WTC11 (cell line): ENCODE results near the gene LRFN2. TPM values are rescaled to one million over a fixed set of nuclear protein-coding genes. Genes with fewer than 3 reads are reported as not detected.

ENCODE experiments used
- ATAC-seq: fragments of 200-7000 bp; cut with Tn5 transposase; 2 replicates; pipeline ENCODE4 v1.10.0; 2021; ENCODE audit warnings: mild to moderate bottlenecking, moderate library complexity
- CTCF ChIA-PET: fragments of 300-600 bp; sonication (Branson Sonifier 250); formaldehyde crosslinking; loops from one replicate; lab custom pipeline; 2021; ENCODE audit warnings: antibody characterized with exemption; lab: Charles Lee
- POLR2A ChIA-PET: fragments of 350-600 bp; sonication (Branson Sonifier 250); formaldehyde crosslinking; loops from one replicate; lab custom pipeline; 2021; ENCODE audit warnings: antibody characterized with exemption; lab: Charles Lee
- DNase-seq: peaks from one replicate; pipeline ENCODE4 v3.0.0; 2021; ENCODE audit warnings: low spot score
- H3K27ac Mint-ChIP-seq: 2 replicates; pipeline ENCODE4 v1.8.0; 2021; ENCODE audit warnings: mixed read lengths
- H3K27me3 Mint-ChIP-seq: 2 replicates; pipeline ENCODE4 v1.8.0; 2021; ENCODE audit warnings: low read depth, mild to moderate bottlenecking, moderate library complexity, mixed read lengths
- H3K36me3 Mint-ChIP-seq: 2 replicates; pipeline ENCODE4 v1.8.0; 2021; ENCODE audit warnings: mixed read lengths
- H3K4me1 Mint-ChIP-seq: 2 replicates; pipeline ENCODE4 v1.8.0; 2022; ENCODE audit warnings: mixed read lengths
- H3K4me3 Mint-ChIP-seq: 2 replicates; pipeline ENCODE4 v1.8.0; 2021; ENCODE audit warnings: mild to moderate bottlenecking, moderate library complexity, mixed read lengths
- H3K9me3 Mint-ChIP-seq: 2 replicates; pipeline ENCODE4 v1.8.0; 2021; ENCODE audit warnings: mixed read lengths
- KAT7 ChIP-seq: sonication (generic); formaldehyde crosslinking; IDR thresholded peaks from 2 replicates; pipeline ENCODE4 v1.8.1; 2023; ENCODE audit warnings: missing genetic modification reagents, mild to moderate bottlenecking, borderline replicate concordance
- NFYB ChIP-seq: sonication (generic); formaldehyde crosslinking; conservative IDR thresholded peaks from 2 replicates; pipeline ENCODE4 v1.8.0; 2022; ENCODE audit warnings: low read depth, missing genetic modification reagents
- RELA ChIP-seq: sonication (generic); formaldehyde crosslinking; IDR thresholded peaks from 2 replicates; pipeline ENCODE4 v1.8.1; 2022; ENCODE audit warnings: missing genetic modification reagents, mild to moderate bottlenecking, borderline replicate concordance
- SOX15 ChIP-seq: fragments of 250-450 bp; sonication (Bioruptor Pico); IDR thresholded peaks from 2 replicates; pipeline ENCODE4 v1.9.0; 2021; ENCODE audit warnings: mild to moderate bottlenecking
- TCF7 ChIP-seq: sonication (generic); formaldehyde crosslinking; IDR thresholded peaks from 2 replicates; pipeline ENCODE4 v1.8.0; 2022; ENCODE audit warnings: mild to moderate bottlenecking, low read depth, missing genetic modification reagents, moderate library complexity
- ZBTB21 ChIP-seq: sonication (generic); formaldehyde crosslinking; IDR thresholded peaks from 2 replicates; pipeline ENCODE4 v1.8.1; 2023; ENCODE audit warnings: mild to moderate bottlenecking, missing genetic modification reagents, borderline replicate concordance
- ZNF138 ChIP-seq: sonication (generic); formaldehyde crosslinking; conservative IDR thresholded peaks from 2 replicates; pipeline ENCODE4 v1.8.1; 2022; ENCODE audit warnings: mild to moderate bottlenecking, moderate library complexity, missing genetic modification reagents
- ZNF671 ChIP-seq: fragments of 250-450 bp; sonication (Bioruptor Pico); IDR thresholded peaks from 2 replicates; pipeline ENCODE4 v1.8.0; 2021; ENCODE audit warnings: mild to moderate bottlenecking
- total RNA-seq: library from RNA; stranded (reverse); gene quantifications from 3 replicates; pipeline ENCODE4 v1.2.3, GENCODE V29; 2021
- TF ChIP-seq, protein P1 (sequence below): sonication (generic); formaldehyde crosslinking; IDR thresholded peaks from 2 replicates; pipeline ENCODE4 v1.8.1; 2023; ENCODE audit warnings: mild to moderate bottlenecking, moderate library complexity, missing genetic modification reagents
- TF ChIP-seq, protein P2 (sequence below): sonication (generic); formaldehyde crosslinking; IDR thresholded peaks from 2 replicates; pipeline ENCODE4 v1.8.1; 2023; ENCODE audit warnings: mild to moderate bottlenecking, missing genetic modification reagents
- TF ChIP-seq, protein P3 (sequence below): fragments of 250-450 bp; sonication (Bioruptor Pico); IDR thresholded peaks from 2 replicates; pipeline ENCODE4 v2.1.2; 2022; ENCODE audit warnings: mild to moderate bottlenecking, moderate library complexity
- TF ChIP-seq, protein P4 (sequence below): fragments of 250-450 bp; sonication (Bioruptor Pico); IDR thresholded peaks from 2 replicates; pipeline ENCODE4 v1.9.0; 2021; ENCODE audit warnings: mild to moderate bottlenecking, borderline replicate concordance
- TF ChIP-seq, protein P5 (sequence below): sonication (generic); formaldehyde crosslinking; conservative IDR thresholded peaks from 2 replicates; pipeline ENCODE4 v1.8.1; 2023; ENCODE audit warnings: mild to moderate bottlenecking, low read depth, missing genetic modification reagents, moderate library complexity
- TF ChIP-seq, protein P6 (sequence below): fragments of 250-450 bp; sonication (Bioruptor Pico); IDR thresholded peaks from 2 replicates; pipeline ENCODE4 v1.9.0; 2021; ENCODE audit warnings: mild to moderate bottlenecking
- TF ChIP-seq, protein P7 (sequence below): sonication (generic); formaldehyde crosslinking; IDR thresholded peaks from 2 replicates; pipeline ENCODE4 v1.8.0; 2022; ENCODE audit warnings: mild to moderate bottlenecking, missing genetic modification reagents
- TF ChIP-seq, protein P8 (sequence below): sonication (generic); formaldehyde crosslinking; IDR thresholded peaks from 2 replicates; pipeline ENCODE4 v1.8.1; 2022; ENCODE audit warnings: missing genetic modification reagents, borderline replicate concordance

The LRFN2 gene
- total RNA-seq, 1 experiment from 2014 or later, result 1.6 TPM

DNA sequence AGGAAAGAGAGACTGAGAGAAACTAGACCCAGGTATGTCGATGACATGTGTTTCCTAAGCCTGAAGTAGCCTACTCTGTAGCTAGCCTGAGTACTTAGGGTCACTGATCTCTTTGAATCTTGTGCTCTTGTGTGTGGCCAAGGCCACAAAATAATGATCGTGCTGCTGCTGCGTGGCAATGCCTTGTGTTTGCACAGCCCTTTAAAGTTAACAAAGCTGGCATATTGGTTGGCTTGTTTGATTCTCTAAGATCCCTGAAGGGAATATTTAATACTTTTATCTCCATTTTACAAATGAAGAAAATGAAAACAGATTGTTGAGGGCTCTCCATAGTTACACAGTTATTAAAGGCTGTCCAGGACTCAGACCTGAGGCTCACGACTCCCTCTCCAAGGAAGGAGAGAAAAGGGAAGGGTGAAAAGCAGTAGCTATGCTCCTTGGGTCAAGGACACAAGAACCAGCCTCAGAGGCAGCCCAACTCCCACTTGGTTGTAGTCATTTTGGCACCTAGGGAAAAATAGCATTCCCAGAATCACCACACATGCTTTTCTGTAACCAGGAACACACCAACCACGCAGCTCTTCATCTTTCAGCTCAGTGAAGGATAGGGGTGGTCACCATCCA, 130.7 kb downstream of the LRFN2 start (continued):
- TF ChIP-seq, protein P1, sequence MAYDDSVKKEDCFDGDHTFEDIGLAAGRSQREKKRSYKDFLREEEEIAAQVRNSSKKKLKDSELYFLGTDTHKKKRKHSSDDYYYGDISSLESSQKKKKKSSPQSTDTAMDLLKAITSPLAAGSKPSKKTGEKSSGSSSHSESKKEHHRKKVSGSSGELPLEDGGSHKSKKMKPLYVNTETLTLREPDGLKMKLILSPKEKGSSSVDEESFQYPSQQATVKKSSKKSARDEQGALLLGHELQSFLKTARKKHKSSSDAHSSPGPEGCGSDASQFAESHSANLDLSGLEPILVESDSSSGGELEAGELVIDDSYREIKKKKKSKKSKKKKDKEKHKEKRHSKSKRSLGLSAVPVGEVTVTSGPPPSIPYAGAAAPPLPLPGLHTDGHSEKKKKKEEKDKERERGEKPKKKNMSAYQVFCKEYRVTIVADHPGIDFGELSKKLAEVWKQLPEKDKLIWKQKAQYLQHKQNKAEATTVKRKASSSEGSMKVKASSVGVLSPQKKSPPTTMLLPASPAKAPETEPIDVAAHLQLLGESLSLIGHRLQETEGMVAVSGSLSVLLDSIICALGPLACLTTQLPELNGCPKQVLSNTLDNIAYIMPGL (CRISPR knock-in tag), result no peak
- TF ChIP-seq SOX15, result no peak
- TF ChIP-seq, protein P2, sequence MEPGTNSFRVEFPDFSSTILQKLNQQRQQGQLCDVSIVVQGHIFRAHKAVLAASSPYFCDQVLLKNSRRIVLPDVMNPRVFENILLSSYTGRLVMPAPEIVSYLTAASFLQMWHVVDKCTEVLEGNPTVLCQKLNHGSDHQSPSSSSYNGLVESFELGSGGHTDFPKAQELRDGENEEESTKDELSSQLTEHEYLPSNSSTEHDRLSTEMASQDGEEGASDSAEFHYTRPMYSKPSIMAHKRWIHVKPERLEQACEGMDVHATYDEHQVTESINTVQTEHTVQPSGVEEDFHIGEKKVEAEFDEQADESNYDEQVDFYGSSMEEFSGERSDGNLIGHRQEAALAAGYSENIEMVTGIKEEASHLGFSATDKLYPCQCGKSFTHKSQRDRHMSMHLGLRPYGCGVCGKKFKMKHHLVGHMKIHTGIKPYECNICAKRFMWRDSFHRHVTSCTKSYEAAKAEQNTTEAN (CRISPR knock-in tag), result no peak
- TF ChIP-seq, protein P3, sequence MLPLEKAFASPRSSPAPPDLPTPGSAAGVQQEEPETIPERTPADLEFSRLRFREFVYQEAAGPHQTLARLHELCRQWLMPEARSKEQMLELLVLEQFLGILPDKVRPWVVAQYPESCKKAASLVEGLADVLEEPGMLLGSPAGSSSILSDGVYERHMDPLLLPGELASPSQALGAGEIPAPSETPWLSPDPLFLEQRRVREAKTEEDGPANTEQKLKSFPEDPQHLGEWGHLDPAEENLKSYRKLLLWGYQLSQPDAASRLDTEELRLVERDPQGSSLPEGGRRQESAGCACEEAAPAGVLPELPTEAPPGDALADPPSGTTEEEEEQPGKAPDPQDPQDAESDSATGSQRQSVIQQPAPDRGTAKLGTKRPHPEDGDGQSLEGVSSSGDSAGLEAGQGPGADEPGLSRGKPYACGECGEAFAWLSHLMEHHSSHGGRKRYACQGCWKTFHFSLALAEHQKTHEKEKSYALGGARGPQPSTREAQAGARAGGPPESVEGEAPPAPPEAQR, result no peak
- no peak for TF ChIP-seq TCF7 (CRISPR knock-in tag)
- no peak for TF ChIP-seq ZBTB21 (CRISPR knock-in tag)
- TF ChIP-seq, protein P4, sequence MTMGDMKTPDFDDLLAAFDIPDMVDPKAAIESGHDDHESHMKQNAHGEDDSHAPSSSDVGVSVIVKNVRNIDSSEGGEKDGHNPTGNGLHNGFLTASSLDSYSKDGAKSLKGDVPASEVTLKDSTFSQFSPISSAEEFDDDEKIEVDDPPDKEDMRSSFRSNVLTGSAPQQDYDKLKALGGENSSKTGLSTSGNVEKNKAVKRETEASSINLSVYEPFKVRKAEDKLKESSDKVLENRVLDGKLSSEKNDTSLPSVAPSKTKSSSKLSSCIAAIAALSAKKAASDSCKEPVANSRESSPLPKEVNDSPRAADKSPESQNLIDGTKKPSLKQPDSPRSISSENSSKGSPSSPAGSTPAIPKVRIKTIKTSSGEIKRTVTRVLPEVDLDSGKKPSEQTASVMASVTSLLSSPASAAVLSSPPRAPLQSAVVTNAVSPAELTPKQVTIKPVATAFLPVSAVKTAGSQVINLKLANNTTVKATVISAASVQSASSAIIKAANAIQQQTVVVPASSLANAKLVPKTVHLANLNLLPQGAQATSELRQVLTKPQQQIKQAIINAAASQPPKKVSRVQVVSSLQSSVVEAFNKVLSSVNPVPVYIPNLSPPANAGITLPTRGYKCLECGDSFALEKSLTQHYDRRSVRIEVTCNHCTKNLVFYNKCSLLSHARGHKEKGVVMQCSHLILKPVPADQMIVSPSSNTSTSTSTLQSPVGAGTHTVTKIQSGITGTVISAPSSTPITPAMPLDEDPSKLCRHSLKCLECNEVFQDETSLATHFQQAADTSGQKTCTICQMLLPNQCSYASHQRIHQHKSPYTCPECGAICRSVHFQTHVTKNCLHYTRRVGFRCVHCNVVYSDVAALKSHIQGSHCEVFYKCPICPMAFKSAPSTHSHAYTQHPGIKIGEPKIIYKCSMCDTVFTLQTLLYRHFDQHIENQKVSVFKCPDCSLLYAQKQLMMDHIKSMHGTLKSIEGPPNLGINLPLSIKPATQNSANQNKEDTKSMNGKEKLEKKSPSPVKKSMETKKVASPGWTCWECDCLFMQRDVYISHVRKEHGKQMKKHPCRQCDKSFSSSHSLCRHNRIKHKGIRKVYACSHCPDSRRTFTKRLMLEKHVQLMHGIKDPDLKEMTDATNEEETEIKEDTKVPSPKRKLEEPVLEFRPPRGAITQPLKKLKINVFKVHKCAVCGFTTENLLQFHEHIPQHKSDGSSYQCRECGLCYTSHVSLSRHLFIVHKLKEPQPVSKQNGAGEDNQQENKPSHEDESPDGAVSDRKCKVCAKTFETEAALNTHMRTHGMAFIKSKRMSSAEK (CRISPR knock-in tag), result no peak

DNA sequence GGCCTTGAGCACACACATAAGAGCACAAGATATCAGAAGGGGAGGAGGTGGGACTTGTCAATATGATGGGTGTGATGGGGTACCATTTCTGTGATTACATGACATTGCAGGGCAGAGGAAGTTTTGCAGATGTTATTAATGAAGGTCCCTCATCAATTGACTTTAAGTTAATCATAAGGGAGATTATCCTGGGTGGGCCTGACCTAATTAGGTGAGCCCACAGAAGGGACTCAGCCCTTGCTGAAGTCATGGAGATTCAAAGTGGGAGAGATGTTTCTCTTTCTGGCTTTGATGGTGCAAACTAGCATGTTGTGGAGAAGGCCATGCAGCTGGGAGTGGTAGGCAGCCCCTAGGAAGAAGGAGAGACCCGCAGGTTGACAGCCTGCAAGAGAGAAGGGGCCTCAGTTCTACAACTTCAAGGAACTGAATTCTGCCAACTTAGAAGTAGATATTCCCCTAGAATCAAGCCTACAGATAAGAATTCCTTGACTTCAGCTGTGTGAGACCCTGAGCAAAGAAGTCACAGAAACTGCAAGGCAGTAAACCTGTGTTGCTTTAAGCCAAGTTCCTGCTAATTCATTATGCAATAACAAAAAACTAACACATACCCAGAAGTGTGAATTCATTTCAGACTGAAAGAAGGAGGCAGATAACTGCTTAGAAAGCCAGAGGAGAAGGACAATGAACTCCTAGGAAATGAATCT, 131.3 kb downstream of the LRFN2 start:
- ChIA-PET CTCF (interaction anchor here (1.4 to 2.1 kb wide), 2 partner anchors 22 to 127 kb away, joined by 3 to 7 read pairs; no protein-coding TSS in a partner anchor), POLR2A (no interaction called here)
- DNase-seq (no peak), ATAC-seq (no peak)
- peaks cover 18% of the 10 kb centered on the region for H3K9me3 Mint-ChIP-seq
- no peaks in the 10 kb centered on the region for H3K36me3 Mint-ChIP-seq
- H3K4me3 Mint-ChIP-seq, result no peak overlapping the region
- no peaks in the 10 kb centered on the region for H3K4me1 Mint-ChIP-seq
- peaks cover 3% of the 10 kb centered on the region for H3K27me3 Mint-ChIP-seq
- H3K27ac Mint-ChIP-seq, result no peak overlapping the region
- no peak for TF ChIP-seq KAT7 (CRISPR knock-in tag)
- TF ChIP-seq NFYB (CRISPR knock-in tag), result no peak
- no peak for TF ChIP-seq SOX15
- TF ChIP-seq TCF7 (CRISPR knock-in tag), result no peak

DNA sequence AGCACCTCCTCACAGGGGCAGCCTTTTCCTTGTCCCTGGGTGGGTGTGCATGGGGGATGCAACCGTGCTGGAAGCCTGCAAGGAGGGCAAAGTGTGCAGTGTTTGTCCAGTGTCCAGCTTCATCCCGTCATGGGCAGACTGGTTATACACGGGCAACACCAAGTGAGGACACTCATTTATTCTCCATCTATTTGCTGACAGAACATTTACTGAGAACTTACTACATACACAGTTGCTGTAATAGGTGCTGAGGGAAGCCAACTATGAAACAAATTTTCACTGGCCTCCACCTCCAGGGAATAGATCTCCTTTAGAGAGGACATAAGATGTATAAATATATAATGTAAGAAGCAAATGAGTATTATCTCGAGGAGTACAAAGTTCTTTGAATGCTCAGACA, 136.7 kb downstream of the LRFN2 start:
- no peak for ATAC-seq
- no peaks in the 10 kb centered on the region for H3K36me3 Mint-ChIP-seq
- no peak overlapping the region for H3K4me3 Mint-ChIP-seq
- TF ChIP-seq, protein P5, sequence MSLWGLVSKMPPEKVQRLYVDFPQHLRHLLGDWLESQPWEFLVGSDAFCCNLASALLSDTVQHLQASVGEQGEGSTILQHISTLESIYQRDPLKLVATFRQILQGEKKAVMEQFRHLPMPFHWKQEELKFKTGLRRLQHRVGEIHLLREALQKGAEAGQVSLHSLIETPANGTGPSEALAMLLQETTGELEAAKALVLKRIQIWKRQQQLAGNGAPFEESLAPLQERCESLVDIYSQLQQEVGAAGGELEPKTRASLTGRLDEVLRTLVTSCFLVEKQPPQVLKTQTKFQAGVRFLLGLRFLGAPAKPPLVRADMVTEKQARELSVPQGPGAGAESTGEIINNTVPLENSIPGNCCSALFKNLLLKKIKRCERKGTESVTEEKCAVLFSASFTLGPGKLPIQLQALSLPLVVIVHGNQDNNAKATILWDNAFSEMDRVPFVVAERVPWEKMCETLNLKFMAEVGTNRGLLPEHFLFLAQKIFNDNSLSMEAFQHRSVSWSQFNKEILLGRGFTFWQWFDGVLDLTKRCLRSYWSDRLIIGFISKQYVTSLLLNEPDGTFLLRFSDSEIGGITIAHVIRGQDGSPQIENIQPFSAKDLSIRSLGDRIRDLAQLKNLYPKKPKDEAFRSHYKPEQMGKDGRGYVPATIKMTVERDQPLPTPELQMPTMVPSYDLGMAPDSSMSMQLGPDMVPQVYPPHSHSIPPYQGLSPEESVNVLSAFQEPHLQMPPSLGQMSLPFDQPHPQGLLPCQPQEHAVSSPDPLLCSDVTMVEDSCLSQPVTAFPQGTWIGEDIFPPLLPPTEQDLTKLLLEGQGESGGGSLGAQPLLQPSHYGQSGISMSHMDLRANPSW, result no peak
- TF ChIP-seq RELA (CRISPR knock-in tag) (no peak), ZNF671 (CRISPR knock-in tag) (no peak), ZNF138 (CRISPR knock-in tag) (no peak)
- TF ChIP-seq, protein P6, sequence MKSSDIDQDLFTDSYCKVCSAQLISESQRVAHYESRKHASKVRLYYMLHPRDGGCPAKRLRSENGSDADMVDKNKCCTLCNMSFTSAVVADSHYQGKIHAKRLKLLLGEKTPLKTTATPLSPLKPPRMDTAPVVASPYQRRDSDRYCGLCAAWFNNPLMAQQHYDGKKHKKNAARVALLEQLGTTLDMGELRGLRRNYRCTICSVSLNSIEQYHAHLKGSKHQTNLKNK, result no peak
- TF ChIP-seq, protein P7, sequence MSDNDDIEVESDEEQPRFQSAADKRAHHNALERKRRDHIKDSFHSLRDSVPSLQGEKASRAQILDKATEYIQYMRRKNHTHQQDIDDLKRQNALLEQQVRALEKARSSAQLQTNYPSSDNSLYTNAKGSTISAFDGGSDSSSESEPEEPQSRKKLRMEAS (CRISPR knock-in tag), result no peak
- TF ChIP-seq, protein P8, sequence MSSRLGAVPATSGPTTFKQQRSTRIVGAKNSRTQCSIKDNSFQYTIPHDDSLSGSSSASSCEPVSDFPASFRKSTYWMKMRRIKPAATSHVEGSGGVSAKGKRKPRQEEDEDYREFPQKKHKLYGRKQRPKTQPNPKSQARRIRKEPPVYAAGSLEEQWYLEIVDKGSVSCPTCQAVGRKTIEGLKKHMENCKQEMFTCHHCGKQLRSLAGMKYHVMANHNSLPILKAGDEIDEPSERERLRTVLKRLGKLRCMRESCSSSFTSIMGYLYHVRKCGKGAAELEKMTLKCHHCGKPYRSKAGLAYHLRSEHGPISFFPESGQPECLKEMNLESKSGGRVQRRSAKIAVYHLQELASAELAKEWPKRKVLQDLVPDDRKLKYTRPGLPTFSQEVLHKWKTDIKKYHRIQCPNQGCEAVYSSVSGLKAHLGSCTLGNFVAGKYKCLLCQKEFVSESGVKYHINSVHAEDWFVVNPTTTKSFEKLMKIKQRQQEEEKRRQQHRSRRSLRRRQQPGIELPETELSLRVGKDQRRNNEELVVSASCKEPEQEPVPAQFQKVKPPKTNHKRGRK (CRISPR knock-in tag), result no peak
- ChIA-PET POLR2A (no interaction called here), CTCF (no interaction called here)
- no peak for DNase-seq
- H3K9me3 Mint-ChIP-seq, result peaks cover 18% of the 10 kb centered on the region
- peaks cover 3% of the 10 kb centered on the region for H3K27me3 Mint-ChIP-seq
- H3K4me1 Mint-ChIP-seq, result peaks cover 9% of the 10 kb centered on the region
- no peak overlapping the region for H3K27ac Mint-ChIP-seq
